GM19238 (cell line): Measurements from ENCODE around the gene GOLIM4.
"Not testable (repeated sequence)": the region's sequence is repeated elsewhere in the genome, so short reads cannot be mapped to it uniquely, and the experiment has no call there.

ENCODE experiments used
- DNase-seq: peaks from one replicate; pipeline ENCODE4 v3.0.0; 2011; ENCODE audit warnings: low spot score; ENCODE audit not compliant: insufficient read length

GOLIM4 gene

GRCh38 chr3:168049367-168049974 is 46.3 kb downstream of the GOLIM4 start:
- no peak for DNase-seq

- no peak for DNase-seq
Observed at GRCh38 chr3:168048414-168049330, 47.1 kb downstream of the GOLIM4 start.

- DNase-seq: no peak
Observed at GRCh38 chr3:168047936-168048335, 47.8 kb downstream of the GOLIM4 start.

- DNase-seq: peak; percentile 14
Observed at GRCh38 chr3:168047190-168047795, 48.4 kb downstream of the GOLIM4 start.

- DNase-seq: no peak
Observed at GRCh38 chr3:168044049-168044448, 51.7 kb downstream of the GOLIM4 start.

GRCh38 chr3:168040607-168041208 is 55.0 kb downstream of the GOLIM4 start:
- DNase-seq: no peak

GRCh38 chr3:168037020-168037419 is 58.7 kb downstream of the GOLIM4 start:
- no peak for DNase-seq

- DNase-seq: no peak
Observed at GRCh38 chr3:168036619-168037018, 59.1 kb downstream of the GOLIM4 start.

GRCh38 chr3:168034152-168034928 is 61.4 kb downstream of the GOLIM4 start:
- no peak for DNase-seq

GRCh38 chr3:168030577-168030976 is 65.1 kb downstream of the GOLIM4 start:
- DNase-seq: no peak

- no peak for DNase-seq
Observed at GRCh38 chr3:168029705-168030104, 66.0 kb downstream of the GOLIM4 start.

- DNase-seq: no peak
Observed at GRCh38 chr3:168028086-168028485, 67.6 kb downstream of the GOLIM4 start.

GRCh38 chr3:168026764-168027163 is 69.0 kb downstream of the GOLIM4 start:
- DNase-seq: no peak

GRCh38 chr3:168025076-168025475 is 70.6 kb downstream of the GOLIM4 start:
- no peak for DNase-seq

GRCh38 chr3:168024537-168024941 is 71.2 kb downstream of the GOLIM4 start:
- DNase-seq: no peak

GRCh38 chr3:168021737-168022450 is 73.8 kb downstream of the GOLIM4 start:
- no peak for DNase-seq

GRCh38 chr3:168011280-168011679 is 84.4 kb downstream of the GOLIM4 start:
- DNase-seq: not testable (repeated sequence)

- no peak for DNase-seq
Observed at GRCh38 chr3:168006584-168006983, 89.1 kb downstream of the GOLIM4 start.

- DNase-seq: no peak
Observed at GRCh38 chr3:168003911-168004310, 91.8 kb downstream of the GOLIM4 start.

GRCh38 chr3:168002786-168003368 is 92.8 kb downstream of the GOLIM4 start:
- DNase-seq: no peak
